Cardiac muscle cell (in vitro differentiated cells and primary cell): Measurements from ENCODE around the gene IFI27L2. TPM values are rescaled to one million over a fixed set of nuclear protein-coding genes. Genes with fewer than 3 reads are reported as not detected.

Source experiments
- DNase-seq, 2 donors: peaks; one replicate each; pipeline versions ENCODE4 v3.0.0 to v3.0.0-alpha.2; 2010 to 2017; ENCODE audit warnings: low read depth in 1 of 2, low spot score in 1 of 2
- H3K27ac ChIP-seq: fragments of 200-600 bp; sonication (generic); 2 replicates; pipeline ENCODE4 v1.5.1; 2016
- H3K27me3 ChIP-seq: fragments of 200-600 bp; sonication (generic); 2 replicates; pipeline ENCODE4 v1.6.0; 2016; ENCODE audit warnings: control low read depth
- H3K36me3 ChIP-seq: fragments of 200-600 bp; sonication (generic); 2 replicates; pipeline ENCODE4 v1.5.1; 2016; ENCODE audit warnings: control low read depth
- H3K4me1 ChIP-seq: fragments of 200-600 bp; sonication (generic); 2 replicates; pipeline ENCODE4 v1.8.1; 2017; ENCODE audit warnings: low read depth, mild to moderate bottlenecking, mixed run types
- H3K4me3 ChIP-seq: fragments of 200-600 bp; sonication (generic); 2 replicates; pipeline ENCODE4 v1.5.1; 2016; ENCODE audit warnings: mild to moderate bottlenecking
- H3K9me3 ChIP-seq: fragments of 200-600 bp; sonication (generic); 2 replicates; pipeline ENCODE4 v1.5.1; 2017; ENCODE audit warnings: low read depth, mild to moderate bottlenecking, control low read depth
- CTCF ChIP-seq: IDR thresholded peaks from 2 replicates; pipeline ENCODE4 v1.5.1; 2012; ENCODE audit warnings: low read depth, mild to moderate bottlenecking, low read length
- polyA plus RNA-seq: library from polyadenylated mRNA; unstranded; fragments of >200 nt; fragmentation: Nextera tagmentation; extraction: Ambion mirVana; gene quantifications from 2 replicates; pipeline ENCODE4 v1.2.1, GENCODE V29; 2016
- total RNA-seq: library from RNA; depleted of rRNA; stranded (reverse); fragments of >200 nt; gene quantifications from 2 replicates; pipeline ENCODE4 v1.2.3, GENCODE V29; 2016

The IFI27L2 gene
- total and polyA plus RNA-seq, 2 experiments from 2014 or later: 251 to 257 TPM

GRCh38 chr14:94102768-94103482, 26.5 kb downstream of the IFI27L2 start:
- H3K9me3 ChIP-seq: no peaks in the 10 kb centered on the region
- no peak overlapping the region for H3K4me3 ChIP-seq
- no peaks in the 10 kb centered on the region for H3K36me3 ChIP-seq
- no peaks in the 10 kb centered on the region for H3K4me1 ChIP-seq
- no peak overlapping the region for H3K27ac ChIP-seq
- no peak for DNase-seq
- H3K27me3 ChIP-seq: no peaks in the 10 kb centered on the region
- no peak for TF ChIP-seq CTCF

- Histone ChIP-seq H3K27me3 (no peaks in the 10 kb centered on the region), H3K4me3 (no peak overlapping the region), H3K4me1 (no peaks in the 10 kb centered on the region), H3K9me3 (no peaks in the 10 kb centered on the region), H3K27ac (no peak overlapping the region), H3K36me3 (no peaks in the 10 kb centered on the region)
- no peak for DNase-seq
- TF ChIP-seq CTCF: no peak
These were observed 27.7 kb downstream of the IFI27L2 start for GRCh38 chr14:94101748-94102147.

- Histone ChIP-seq H3K27ac (no peak overlapping the region), H3K36me3 (no peaks in the 10 kb centered on the region), H3K27me3 (no peaks in the 10 kb centered on the region), H3K4me1 (no peaks in the 10 kb centered on the region), H3K4me3 (no peak overlapping the region), H3K9me3 (no peaks in the 10 kb centered on the region)
- DNase-seq: peak in 1 of 2 donors; percentile 61
- TF ChIP-seq CTCF: no peak
These were observed 28.6 kb downstream of the IFI27L2 start for GRCh38 chr14:94100847-94101246.

GRCh38 chr14:94099006-94099405, 30.4 kb downstream of the IFI27L2 start:
- Histone ChIP-seq H3K4me1 (peaks cover 5% of the 10 kb centered on the region), H3K27ac (no peak overlapping the region), H3K36me3 (no peaks in the 10 kb centered on the region), H3K9me3 (no peaks in the 10 kb centered on the region), H3K27me3 (no peaks in the 10 kb centered on the region), H3K4me3 (no peak overlapping the region)
- no peak for DNase-seq
- TF ChIP-seq CTCF: no peak

GRCh38 chr14:94098326-94098992, 30.9 kb downstream of the IFI27L2 start:
- Histone ChIP-seq H3K27me3 (no peaks in the 10 kb centered on the region), H3K9me3 (no peaks in the 10 kb centered on the region), H3K36me3 (no peaks in the 10 kb centered on the region), H3K4me3 (no peak overlapping the region), H3K4me1 (peaks cover 10% of the 10 kb centered on the region), H3K27ac (no peak overlapping the region)
- DNase-seq: peak in 1 of 2 donors; percentile 68
- no peak for TF ChIP-seq CTCF
